ENCODE data around the gene PRKCQ. TPM values are rescaled to one million over a fixed set of nuclear protein-coding genes. Genes with fewer than 3 reads are reported as not detected.

Gene PRKCQ
- total RNA-seq, 2 donors from 2014 or later: 0.33 to 6.0 TPM

GRCh38 chr10:6528198-6528950 lies 51.7 kb downstream of the PRKCQ start:
- DNase-seq (no peak), ATAC-seq (no peak)
- TF ChIP-seq POLR2A (IDR thresholded peaks at IDR 0.05) (no peak), CTCF (IDR thresholded peaks at IDR 0.05) (no peak)
- no peaks in the 10 kb centered on the region for H3K36me3 ChIP-seq (replicated peaks in 1 of 2; ENCODE audit: insufficient read depth in 1 of 2, low read depth in 2 of 2)
- no peaks in the 10 kb centered on the region for H3K27me3 ChIP-seq
- H3K9me3 ChIP-seq: no peaks in the 10 kb centered on the region
- intact Hi-C loops (cut with DNase I): no loop called here
- no peak overlapping the region for H3K4me3 ChIP-seq
- H3K4me1 ChIP-seq: no peaks in the 10 kb centered on the region
- no peak overlapping the region for H3K27ac ChIP-seq
- 77 to 85% methylated on average over 12 of the region's 12 CpGs for WGBS, 2 donors

GRCh38 chr10:6525599-6526165 lies 54.4 kb downstream of the PRKCQ start:
- ATAC-seq: no peak
- WGBS, 2 donors: 68 to 77% methylated on average over 4 of the region's 4 CpGs
- H3K4me1 ChIP-seq: no peaks in the 10 kb centered on the region
- no peak overlapping the region for H3K27ac ChIP-seq
- no peak for TF ChIP-seq POLR2A (IDR thresholded peaks at IDR 0.05)
- no peaks in the 10 kb centered on the region for H3K9me3 ChIP-seq
- H3K4me3 ChIP-seq: no peak overlapping the region
- DNase-seq: no peak
- intact Hi-C loops (cut with DNase I): no loop called here
- no peaks in the 10 kb centered on the region for H3K36me3 ChIP-seq (replicated peaks in 1 of 2; ENCODE audit: insufficient read depth in 1 of 2, low read depth in 2 of 2)
- no peaks in the 10 kb centered on the region for H3K27me3 ChIP-seq

- DNase-seq (no peak), ATAC-seq (no peak)
- intact Hi-C loops (cut with DNase I): no loop called here
- TF ChIP-seq POLR2A (IDR thresholded peaks at IDR 0.05): no peak
- TF ChIP-seq CTCF (IDR thresholded peaks at IDR 0.05): no peak
- 89 to 96% methylated on average over 6 of the region's 6 CpGs for WGBS, 2 donors
- H3K9me3 ChIP-seq: no peaks in the 10 kb centered on the region
- no peaks in the 10 kb centered on the region for H3K36me3 ChIP-seq (replicated peaks in 1 of 2; ENCODE audit: insufficient read depth in 1 of 2, low read depth in 2 of 2)
- no peak overlapping the region for H3K4me3 ChIP-seq
- no peak overlapping the region for H3K27ac ChIP-seq
- no peaks in the 10 kb centered on the region for H3K27me3 ChIP-seq
- no peaks in the 10 kb centered on the region for H3K4me1 ChIP-seq
These were observed 57.8 kb downstream of the PRKCQ start for GRCh38 chr10:6522230-6522629.

GRCh38 chr10:6520138-6520537 lies 59.9 kb downstream of the PRKCQ start:
- intact Hi-C loops (cut with DNase I): no loop called here
- no peaks in the 10 kb centered on the region for H3K27me3 ChIP-seq
- TF ChIP-seq CTCF (IDR thresholded peaks at IDR 0.05) (no peak), POLR2A (IDR thresholded peaks at IDR 0.05) (no peak)
- no peaks in the 10 kb centered on the region for H3K4me1 ChIP-seq
- H3K9me3 ChIP-seq: no peaks in the 10 kb centered on the region
- no peak for ATAC-seq
- WGBS, 2 donors: 85 to 89% methylated on average over 10 of the region's 10 CpGs
- H3K36me3 ChIP-seq (replicated peaks in 1 of 2; ENCODE audit: insufficient read depth in 1 of 2, low read depth in 2 of 2): no peaks in the 10 kb centered on the region
- H3K4me3 ChIP-seq: no peak overlapping the region
- no peak overlapping the region for H3K27ac ChIP-seq
- no peak for DNase-seq

GRCh38 chr10:6518791-6519429 lies 61.2 kb downstream of the PRKCQ start:
- 75 to 87% methylated on average over 5 of the region's 5 CpGs for WGBS, 2 donors
- no peak overlapping the region for H3K27ac ChIP-seq
- H3K36me3 ChIP-seq (replicated peaks in 1 of 2; ENCODE audit: insufficient read depth in 1 of 2, low read depth in 2 of 2): no peaks in the 10 kb centered on the region
- intact Hi-C loops (cut with DNase I): no loop called here
- no peaks in the 10 kb centered on the region for H3K9me3 ChIP-seq
- no peaks in the 10 kb centered on the region for H3K4me1 ChIP-seq
- TF ChIP-seq CTCF (IDR thresholded peaks at IDR 0.05) (no peak), POLR2A (IDR thresholded peaks at IDR 0.05) (no peak)
- H3K4me3 ChIP-seq: no peak overlapping the region
- DNase-seq (no peak), ATAC-seq (no peak)
- H3K27me3 ChIP-seq: no peaks in the 10 kb centered on the region

All from body of pancreas (tissue), 4 donors.